ENCODE results near the gene ARFIP1.
"Not testable (repeated sequence)": the region's sequence is repeated elsewhere in the genome, so short reads cannot be mapped to it uniquely, and the experiment has no call there.

ARFIP1 gene, protein sequence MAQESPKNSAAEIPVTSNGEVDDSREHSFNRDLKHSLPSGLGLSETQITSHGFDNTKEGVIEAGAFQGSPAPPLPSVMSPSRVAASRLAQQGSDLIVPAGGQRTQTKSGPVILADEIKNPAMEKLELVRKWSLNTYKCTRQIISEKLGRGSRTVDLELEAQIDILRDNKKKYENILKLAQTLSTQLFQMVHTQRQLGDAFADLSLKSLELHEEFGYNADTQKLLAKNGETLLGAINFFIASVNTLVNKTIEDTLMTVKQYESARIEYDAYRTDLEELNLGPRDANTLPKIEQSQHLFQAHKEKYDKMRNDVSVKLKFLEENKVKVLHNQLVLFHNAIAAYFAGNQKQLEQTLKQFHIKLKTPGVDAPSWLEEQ

DNA sequence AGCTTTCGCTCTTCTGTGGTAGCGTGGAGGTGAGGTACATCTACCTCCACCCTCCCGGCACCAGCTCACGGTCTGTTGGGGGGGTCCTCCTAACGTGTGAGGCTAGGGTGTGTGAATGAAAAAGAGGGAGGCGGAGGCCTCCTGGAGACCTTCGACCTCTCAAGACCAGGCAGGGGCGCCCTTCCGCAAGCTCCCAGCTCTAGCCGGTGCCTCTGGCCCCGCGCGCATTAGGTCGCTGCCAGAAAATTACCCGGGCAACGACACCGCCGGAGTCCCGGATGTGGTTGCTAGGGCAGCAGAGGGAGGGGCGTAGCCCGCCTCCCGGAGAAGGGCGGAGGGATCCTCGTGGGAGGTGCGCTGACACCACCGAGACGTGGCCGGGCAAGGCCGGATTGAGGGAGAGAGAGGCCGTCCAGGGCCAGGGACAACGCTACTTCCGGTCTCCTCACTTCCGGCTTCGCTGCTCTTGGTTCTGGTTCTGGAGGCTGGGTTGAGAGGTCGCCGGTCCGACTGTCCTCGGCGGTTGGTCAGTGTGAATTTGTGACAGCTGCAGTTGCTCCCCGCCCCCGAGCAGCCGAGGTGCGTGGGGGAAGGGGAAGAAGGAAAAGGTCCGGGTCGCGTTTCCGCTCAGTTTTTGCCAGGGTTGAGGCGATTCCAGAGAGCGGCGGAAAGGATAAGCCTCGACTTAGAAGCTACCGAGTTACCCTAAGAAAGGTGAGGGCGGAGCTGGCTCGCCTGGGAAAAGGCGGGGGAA is at the start of gene ARFIP1, which contains the start of gene TIGD4:
TSS of gene ARFIP1 (plus strand) at position 442 of the 754 bp plus-strand sequence. CDS start 49,680 bp downstream, outside the sequence.
TSS of gene TIGD4 (minus strand) at position 218 of the 754 bp plus-strand sequence. CDS start 8,726 bp downstream, outside the sequence.
- DNase-seq = peak; percentile 94

DNA sequence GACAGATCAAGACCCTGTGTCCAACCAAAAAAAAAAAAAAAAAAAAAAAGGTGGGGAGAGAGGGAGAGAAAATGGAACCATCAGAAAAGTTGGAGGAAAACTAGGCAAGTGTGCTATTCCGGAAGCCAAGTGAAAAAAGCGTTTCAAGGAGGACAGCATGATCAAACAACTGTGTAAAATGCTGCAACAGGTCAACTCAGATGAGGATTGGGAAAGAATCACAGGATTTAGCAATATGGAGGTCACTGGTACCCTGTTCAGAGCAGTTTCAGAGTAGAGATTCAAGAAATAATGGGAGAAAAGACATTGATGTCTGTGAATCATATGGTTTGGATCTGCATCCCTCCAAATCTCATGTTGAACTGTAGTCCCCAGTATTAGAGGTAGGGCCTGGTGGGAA is 47.8 kb upstream of the ARFIP1 start:
- no peak for DNase-seq

DNA sequence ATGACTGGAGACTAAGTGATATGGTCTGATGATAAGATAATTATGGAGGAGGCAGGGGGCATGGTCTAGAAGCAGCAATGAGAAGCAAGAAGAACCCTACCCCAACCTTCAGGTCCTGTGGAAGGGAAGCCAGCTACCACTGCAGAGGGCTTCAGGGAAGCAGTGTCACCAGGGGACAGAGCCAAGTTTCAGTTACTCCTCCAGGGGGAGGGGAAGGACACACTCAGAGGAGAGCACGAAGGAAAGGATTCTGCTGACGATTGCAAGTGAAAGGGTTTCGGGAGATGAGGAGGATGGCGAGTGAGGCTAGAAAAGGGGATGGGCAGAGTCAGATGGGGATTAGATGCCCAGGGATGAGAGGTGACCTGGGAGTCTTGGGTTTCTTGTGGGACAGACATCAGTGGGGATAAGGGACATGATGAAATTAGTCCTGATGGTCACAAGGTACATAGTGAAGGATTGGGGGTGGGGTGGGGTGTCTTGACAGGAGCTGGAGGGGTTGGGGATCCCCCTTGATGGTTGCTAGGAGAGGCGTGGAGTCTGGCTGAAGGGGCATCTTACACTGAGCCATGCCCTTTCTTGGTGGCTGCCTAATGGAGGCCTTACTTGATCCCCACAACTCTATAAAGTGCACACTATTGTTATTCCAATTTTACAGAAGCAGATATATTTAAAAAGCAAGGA is 45.6 kb upstream of the ARFIP1 start:
- no peak for DNase-seq

DNA sequence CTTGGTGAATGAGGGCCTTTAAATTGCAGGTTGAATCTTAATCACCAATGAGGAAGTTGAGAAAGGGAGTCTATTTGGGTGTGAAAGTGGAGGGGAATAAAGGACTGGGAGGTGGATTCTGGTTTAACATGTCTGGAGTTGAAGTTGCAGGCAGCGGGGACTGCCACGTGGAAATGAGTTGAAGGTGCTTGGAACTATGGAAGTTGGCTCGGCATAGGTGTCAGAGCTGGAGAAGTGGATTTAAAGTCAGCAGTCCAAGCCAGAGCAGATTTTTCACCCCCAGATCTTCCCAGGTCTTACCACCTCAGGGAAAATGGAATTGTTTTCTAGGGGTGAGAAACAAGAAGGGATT is 45.1 kb upstream of the ARFIP1 start:
- no peak for DNase-seq

DNA sequence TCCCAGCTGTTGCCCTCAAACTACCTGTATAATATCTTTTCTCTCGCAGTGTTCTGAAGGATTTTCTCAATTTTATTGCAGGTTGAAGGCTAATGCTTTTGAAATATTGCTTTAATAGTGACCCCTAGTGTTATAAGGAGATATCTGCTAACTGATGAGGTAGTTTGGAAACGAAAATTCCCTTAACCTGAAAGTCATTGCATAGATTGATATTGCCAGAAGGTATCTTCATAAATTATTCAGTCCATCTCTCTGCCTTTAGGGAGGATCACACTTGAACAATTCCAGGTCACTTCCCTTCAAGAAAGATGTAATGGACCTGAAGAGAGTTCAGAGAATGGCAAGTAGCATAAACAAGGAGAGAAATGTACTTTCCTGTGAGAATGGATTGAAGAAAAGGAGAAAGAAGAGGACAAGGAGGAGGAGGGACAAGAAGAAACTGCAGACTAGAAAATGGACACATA is 44.3 kb upstream of the ARFIP1 start:
- DNase-seq = no peak

DNA sequence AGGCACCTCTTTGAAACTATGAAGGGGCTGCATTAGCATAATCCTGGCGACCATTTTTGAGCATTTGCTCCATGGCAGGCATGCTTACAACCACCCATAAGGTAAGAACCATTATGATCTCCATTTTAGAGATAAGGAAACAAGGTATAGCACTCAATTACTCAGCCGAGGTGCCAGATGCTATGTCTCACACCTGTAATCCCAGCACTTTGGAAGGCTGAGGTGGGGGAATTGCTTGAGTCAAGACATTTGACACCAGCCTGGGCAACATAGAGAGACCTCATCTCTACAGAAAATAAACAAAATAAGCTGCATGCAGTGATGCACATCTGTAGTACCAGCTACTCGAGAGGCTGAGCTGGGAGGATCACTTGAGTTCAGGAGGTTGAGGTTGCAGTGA is 43.8 kb upstream of the ARFIP1 start:
- DNase-seq = no peak

DNA sequence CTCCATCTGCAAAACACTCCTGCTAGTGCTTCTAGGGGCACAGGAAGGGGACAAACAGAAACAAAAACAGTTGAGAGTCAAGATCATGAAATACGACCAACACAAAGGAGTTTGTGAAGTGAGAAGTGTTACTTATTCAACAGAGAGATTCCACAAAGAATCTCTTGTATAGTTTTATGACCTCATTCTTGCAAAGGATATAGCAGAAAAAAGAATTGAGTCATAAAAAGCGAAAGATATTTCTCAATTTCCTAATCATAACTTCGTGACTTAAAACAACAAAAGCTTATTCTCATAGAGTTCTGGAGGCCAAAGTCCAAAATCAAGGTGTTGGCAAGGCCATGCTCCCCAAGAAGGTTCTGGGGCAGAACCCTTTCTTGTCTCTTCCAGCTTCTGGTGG is 40.9 kb upstream of the ARFIP1 start:
- no peak for DNase-seq

DNA sequence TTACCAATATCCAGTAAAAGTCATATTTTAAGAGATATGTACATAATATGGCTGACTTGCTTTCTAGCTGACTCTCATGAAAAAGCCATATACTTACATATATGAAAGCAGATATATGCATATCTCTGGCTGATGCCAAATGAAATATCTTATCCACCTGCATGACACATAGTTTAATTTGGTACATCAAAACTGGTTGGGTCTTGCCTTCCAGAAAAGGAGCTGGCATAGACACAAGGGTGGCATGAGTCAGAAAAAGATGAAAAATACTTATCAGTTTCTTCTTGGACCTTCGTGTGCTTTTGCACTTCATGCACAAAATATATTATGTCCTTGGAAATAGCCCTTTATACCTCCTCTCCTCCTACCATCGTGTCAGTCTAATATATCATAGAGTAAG is 32.3 kb upstream of the ARFIP1 start:
- no peak for DNase-seq

DNA sequence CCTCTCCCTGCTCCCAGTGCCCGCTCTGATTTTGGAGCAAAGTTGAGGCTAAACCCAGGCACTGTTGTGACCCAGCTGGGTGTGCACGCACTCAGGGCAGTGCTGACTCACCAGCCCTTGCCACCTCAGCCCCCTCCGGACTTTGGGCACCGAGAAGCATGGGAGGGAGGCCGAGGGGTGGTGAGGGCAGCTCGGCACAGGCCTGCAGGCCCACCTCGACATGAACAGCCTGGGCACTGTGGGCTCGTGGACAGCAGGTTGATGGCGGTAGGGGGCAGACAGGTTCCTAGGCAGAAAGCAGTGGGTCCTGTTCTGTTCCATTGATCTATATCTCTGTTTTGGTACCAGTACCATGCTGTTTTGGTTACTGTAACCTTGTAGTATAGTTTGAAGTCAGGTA is 31.1 kb upstream of the ARFIP1 start:
- no peak for DNase-seq

DNA sequence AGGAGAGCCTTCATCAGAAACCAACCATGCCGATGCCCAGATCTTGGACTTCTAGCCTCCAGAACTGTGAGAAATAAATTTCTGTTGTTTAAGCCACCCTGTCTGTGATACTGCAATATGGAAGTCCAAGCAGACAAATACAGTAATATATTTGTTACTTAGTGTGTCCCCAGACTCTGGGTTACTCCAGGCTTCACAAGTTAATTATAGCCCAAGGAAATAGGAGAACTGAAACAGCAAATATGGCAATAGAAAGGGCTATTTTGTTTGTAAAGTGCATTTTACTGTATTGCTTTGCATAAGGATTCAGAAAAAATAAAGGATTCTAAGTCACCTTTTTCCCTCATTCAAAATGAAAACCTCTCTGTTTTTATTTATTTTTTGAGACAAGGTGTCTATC is 16.0 kb upstream of the ARFIP1 start:
- no peak for DNase-seq

DNA sequence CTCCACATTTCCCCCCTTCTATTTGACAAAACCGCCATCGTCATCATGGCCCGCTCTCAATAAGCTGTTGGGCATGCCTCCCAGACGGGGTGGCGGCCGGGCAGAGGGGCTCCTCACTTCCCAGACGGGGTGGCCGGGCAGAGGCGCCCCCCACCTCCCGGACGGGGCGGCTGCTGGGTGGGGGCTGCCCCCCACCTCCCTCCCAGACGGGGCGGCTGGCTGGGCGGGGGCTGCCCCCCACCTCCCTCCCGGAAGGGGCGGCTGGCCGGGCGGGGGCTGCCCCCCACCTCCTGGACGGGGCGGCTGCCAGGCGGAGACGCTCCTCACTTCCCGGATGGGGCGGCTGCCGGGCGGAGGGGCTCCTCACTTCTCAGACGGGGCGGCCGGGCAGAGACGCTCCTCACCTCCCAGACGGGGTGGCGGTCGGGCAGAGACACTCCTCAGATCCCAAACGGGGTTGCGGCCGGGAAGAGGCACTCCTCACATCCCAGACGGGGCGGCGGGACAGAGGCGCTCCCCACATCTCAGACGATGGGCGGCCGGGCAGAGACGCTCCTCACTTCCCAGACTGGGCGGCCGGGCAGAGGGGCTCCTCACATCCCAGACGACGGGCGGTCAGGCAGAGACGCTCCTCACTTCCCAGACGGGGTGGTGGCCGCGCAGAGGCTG is 14.6 kb upstream of the ARFIP1 start:
- DNase-seq = not testable (repeated sequence)

DNA sequence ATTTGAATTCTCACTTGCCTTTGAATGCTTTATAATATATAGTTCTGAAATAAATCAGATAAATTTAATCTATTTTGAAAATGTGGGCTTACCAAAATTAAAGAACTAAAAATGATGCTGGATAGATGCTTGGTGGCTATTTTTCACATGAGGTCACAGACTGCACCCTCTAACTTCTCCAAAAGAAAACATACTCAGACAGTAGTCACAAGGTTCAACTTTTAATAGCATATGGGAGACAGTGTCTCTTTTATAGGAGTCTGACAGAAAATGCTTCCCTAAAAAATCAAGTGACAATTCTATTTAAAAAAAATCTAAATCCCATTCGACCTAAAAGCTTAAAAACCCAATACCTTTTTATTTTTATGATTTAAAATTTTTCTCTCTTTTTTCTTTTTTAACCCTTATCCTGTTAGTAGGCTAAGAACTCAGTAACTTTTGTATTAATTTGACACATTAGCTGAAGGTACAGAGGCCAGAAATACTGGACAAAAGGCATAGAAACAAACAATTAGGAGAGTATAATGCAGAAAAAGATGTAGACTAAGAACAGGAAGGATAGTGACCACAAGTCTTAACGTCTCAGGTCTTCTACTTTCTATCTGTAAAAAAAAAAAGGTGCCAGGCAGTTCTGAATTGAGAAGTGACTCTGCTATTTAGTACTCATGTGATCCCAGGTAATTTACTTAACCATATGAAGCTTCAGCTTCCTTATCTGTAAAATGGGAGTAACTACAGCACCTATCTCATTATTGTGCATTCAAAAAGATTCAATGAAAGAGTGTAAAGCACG is 7.8 kb upstream of the ARFIP1 start:
- DNase-seq = no peak

DNA sequence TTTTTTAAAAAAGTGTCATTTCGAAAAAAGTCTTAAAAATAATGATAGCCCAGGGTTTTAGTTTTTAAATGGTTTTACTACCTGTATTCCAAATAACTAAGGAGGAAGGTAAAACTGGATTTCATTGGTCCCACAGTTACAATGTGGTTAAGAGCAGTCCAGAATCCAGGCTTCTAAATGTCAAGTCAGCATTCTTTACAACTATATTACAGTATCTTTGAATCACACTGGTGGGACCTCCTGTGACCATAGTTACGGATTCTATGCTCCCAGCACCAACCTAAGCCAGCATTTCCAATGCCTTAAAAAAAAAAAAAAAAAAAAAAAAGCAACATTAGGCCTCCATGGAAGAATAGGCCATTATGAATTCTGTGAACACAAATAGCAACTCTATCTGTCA is 6.4 kb upstream of the ARFIP1 start:
- no peak for DNase-seq

DNA sequence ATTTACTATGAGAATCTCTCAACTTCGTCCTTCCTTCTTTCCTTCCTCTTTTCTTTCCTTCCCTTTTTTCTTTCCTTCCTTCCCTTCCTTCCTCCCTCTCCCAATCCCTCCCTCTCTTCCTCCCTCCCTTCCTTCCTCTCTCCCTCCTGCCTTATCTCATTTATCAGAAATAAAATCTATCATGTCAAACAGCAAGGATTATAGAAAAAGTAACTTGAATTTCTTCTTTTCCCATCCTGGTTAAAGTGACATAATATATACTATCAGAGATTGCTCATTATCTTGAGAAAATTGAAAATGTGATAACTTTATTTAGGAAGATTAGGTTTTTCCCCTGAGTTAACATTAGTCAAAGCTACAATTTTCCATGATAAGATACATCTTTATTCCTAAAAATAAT is 5.8 kb upstream of the ARFIP1 start:
- DNase-seq = no peak

DNA sequence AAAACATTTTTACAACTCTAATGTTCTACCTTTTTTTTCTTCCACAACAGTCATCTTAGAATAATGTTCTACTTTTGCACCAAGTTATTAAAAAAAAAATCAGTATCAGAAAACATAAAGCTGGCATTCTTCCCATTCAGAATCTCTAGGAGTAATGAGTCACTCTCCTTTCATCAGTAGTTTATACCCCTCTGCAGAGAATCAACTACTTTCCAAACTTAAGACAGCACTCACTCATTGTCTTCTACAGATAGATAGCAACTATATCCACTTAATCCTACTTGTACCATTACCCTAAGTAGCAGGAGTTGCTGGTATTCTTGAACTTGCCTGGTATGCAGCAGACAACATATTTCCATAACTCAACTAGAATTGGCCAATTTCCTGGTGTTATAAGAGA is 3.4 kb upstream of the ARFIP1 start:
- DNase-seq = no peak

DNA sequence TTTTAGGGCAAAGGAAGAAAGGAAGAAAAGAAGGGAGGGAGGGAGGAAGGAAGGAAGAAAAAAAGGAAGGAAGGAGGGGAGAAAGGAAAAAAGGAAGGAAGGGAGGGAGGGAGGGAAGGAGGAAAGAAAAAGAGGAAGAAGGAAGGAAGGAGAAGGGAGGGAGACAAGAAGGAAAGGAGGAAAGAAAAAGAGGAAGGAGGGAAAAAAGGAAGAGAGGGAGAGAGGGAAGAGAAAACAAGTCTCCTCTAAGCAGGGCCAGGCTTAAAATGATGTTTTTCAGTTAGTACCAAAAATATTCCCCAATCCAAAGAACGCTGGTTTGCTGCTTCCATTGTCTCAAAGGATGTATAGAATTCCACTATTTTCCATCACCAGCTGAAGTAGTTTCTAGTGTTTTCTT is 2.3 kb upstream of the ARFIP1 start:
- no peak for DNase-seq

DNA sequence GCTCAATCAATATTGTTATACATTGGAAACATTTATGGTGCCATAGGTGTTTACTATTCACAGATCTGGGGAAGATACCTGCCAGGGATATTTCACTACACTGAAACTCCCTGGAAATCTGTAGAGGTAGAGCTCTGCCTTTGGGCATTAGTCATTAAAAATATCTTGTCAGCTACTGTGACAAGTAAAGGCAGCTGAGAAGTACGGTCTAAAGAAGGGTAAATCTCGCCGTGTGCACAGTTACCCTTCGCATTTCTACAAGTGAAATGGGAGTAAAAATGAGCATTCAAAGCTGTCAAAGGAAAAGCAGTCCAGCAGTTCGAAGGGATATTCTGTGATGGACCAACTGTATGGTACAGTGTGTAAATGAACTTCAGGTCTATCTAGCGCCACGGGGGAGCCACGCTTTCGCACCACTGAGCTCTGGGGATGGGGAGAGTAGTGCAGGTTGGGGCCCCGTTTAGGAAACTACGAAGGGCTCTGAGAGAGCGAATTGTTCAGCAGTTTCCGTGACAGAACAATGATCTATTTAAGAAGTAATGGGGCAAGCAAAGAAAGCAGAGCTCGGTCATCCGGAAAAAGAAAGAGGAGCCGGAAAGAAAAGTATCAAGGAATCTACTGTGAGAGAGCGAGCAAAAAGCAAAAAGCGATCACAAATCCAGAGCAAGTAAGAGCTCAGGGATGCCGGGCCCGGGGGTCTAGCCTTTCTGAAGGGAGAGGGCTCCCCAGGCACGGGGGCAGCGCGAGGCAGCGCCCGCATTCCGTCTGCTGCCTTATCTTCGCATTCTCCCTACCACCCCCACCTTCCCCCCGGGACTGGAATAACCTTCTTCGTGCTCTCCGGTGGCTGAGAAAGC is 870 bp upstream of the ARFIP1 start:
- DNase-seq = peak; percentile 25

DNA sequence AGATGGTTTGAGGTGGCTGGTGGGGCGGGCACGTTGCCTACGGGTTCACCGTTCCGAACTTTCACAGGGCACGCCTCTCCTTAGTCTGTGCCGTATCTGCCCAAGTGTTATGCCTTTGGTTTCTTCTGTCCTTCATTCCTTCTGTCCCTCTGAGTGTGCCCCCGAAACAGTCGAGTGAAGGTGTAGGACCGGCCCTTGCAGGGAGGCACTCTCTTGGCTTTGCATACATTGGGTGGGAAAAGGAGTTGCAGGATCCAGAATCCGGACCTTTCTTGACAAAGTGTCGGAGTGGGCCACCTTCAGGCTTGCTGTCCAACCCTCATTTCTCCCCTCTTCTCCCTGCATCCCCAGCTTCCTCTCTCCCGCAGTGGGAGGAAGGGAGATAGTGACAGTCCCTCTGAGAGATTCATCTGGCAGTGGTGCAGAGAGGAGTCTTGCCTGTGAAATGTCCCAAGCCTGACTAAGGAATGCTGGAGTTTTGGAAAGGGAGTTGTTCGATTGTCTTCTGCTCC is 569 bp downstream of the ARFIP1 start:
- DNase-seq = peak; percentile 71

DNA sequence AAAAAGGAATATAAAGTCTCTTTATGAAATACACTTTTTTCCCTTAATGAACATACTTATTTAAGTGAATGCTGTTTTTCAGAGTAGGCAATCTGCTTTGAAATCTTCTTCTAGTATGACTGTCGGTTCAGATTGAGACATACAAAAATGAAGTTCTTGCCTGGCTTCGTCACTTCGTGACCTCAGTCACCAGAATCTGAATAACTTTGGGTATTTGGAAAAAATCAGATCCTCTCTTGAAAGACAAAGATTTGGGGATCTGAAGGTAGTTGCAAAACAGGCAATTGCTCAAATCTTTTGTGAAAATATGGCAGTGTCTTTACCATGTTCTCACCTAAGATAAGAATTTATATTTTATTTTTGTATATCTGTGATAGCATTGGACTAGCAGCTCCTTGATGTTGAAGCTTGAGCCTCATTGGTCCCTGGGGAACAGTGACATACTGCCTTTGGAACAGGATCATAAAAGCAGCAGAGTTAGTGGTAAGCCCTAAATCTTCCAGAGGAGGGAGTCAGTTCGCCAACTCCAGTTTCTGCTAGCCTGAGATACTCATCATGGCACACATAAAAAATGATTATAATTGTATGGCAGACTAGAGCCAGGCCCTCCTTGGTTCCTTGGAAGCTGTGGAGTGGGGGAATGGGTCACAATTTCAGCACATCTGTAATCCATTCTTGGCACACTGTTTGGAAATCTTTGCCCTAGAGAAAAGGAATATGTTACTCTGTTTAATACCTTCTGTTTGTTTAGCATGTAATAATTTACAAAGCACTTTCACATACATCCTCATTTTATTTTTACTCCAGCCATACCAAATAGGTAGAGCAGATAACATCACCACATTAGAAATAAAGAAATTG is 5.0 kb downstream of the ARFIP1 start:
- no peak for DNase-seq

Measured in activated CD4-positive, alpha-beta T cell treated with anti-CD3 and anti-CD28 coated beads, Interleukin-2, amount 50 U/mL, for 1 hour (primary cell).